HepG2 (cell line): ENCODE results near the gene KCNMA1.

Experiments
- ZNF670 ChIP-seq: sonication (generic); formaldehyde crosslinking; IDR thresholded peaks from 2 replicates; pipeline ENCODE4 v1.8.0; 2022; ENCODE audit warnings: mild to moderate bottlenecking, missing genetic modification reagents, borderline replicate concordance
- TF ChIP-seq, protein P1 (sequence below): IDR thresholded peaks from 2 replicates; pipeline ENCODE4 v1.6.1; 2018; ENCODE audit warnings: missing genetic modification reagents

DNA sequence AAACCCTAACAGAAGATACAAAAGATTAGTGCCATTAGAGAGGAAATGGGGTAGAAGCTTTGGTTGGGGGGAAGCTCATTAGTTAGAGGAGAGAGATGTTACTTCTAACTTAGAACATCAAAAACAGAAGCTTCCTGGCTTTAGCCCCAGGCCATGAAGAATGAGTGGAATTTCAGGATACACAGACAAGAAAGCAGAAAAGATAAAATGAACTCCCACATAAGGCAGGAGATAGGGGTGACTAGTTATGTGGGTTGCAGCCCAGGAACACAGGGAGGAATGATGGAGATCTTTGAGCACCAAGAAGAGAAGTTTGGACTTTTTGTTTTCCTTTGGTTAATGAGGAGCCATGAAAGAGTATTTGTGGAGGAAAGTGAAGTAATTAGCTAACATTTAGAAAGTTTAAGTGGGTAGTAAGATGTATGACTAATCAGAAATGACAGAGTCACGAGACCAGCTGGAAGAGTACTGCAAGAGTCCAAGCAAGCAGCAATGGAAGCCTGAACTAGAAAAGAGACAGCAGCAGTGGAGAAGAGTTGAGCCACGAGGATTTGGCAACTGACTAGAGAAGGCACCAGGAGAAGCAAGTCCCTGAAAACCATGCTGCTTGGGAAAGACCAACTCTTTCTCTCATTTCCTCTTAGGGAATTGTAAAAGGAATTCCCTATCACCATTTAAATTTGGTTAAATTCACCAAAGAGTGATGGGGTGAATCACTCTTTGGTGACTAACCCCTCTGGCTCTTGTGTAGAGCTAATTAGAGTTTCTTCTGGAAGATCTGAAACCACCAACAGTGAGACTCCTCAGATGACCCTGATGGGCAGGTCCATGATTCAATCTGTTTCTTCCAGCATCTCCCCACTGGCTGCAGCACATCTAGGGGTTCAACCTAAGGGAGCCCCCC is 131.9 kb downstream of the KCNMA1 start:
- no peak for TF ChIP-seq ZNF670 (CRISPR knock-in tag)
- TF ChIP-seq, protein P1, sequence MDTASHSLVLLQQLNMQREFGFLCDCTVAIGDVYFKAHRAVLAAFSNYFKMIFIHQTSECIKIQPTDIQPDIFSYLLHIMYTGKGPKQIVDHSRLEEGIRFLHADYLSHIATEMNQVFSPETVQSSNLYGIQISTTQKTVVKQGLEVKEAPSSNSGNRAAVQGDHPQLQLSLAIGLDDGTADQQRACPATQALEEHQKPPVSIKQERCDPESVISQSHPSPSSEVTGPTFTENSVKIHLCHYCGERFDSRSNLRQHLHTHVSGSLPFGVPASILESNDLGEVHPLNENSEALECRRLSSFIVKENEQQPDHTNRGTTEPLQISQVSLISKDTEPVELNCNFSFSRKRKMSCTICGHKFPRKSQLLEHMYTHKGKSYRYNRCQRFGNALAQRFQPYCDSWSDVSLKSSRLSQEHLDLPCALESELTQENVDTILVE (CRISPR knock-in tag) = no peak
